Measurements from ENCODE around the gene LRRC75A.
"Not testable (repeated sequence)": the region's sequence is repeated elsewhere in the genome, so short reads cannot be mapped to it uniquely, and the experiment has no call there.

LRRC75A gene

GRCh38 chr17:16428098-16428882 is 63.7 kb downstream of the LRRC75A start:
- DNase-seq, result no peak

- DNase-seq, result no peak
These were observed 65.0 kb downstream of the LRRC75A start for GRCh38 chr17:16427020-16427419.

- DNase-seq, result no peak
These were observed 66.0 kb downstream of the LRRC75A start for GRCh38 chr17:16425698-16426659.

DNA sequence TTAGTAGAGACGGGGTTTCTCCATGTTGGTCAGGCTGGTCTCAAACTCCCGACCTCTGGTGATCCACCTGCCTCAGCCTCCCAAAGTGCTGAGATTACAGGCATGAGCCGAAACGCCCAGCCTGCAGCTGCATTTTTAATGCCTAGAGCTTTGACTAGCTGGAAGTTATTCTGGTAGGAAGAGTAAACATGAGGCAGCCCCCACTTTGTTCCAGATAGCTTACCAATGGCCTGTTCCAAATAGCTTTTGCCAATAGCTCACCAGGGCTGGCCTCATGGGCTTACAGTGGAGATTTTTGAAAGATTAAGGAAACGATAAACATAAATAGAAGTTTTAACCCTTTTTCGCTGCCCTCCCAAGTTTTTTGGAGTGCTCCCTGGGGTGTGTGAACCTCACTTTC is 66.8 kb downstream of the LRRC75A start:
- DNase-seq, result no peak

GRCh38 chr17:16423226-16423872 is 68.6 kb downstream of the LRRC75A start:
- DNase-seq, result no peak

DNA sequence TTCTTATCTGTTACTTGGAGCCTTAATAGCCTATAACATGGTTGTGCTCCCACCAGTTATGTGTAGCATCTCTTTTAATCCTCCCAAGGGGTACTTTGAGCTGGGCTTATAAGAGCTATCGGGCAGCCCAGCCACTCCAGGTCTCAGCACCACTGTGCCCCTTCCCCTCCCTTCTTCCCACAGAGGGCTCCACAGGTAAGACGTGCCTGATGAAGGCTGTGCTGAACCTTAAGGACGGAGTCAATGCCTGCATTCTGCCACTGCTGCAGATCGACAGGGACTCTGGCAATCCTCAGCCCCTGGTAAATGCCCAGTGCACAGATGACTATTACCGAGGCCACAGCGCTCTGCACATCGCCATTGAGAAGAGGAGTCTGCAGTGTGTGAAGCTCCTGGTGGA is 69.6 kb downstream of the LRRC75A start:
- DNase-seq, result no peak

DNA sequence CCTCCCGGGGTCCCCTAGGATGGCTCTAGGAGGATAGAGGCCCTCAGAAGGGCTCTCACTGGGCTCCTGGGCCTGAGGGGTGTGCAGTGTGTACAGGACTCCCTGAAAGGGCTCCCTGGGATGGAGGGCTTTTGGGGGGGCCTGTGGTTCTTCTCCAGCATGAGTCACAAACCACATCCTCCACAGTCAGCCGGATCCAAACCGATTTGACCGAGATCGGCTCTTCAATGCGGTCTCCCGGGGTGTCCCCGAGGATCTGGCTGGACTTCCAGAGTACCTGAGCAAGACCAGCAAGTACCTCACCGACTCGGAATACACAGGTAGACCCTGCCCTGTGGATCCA is 72.1 kb downstream of the LRRC75A start:
- no peak for DNase-seq

GRCh38 chr17:16419074-16419928 is 72.7 kb downstream of the LRRC75A start:
- DNase-seq, result no peak

DNA sequence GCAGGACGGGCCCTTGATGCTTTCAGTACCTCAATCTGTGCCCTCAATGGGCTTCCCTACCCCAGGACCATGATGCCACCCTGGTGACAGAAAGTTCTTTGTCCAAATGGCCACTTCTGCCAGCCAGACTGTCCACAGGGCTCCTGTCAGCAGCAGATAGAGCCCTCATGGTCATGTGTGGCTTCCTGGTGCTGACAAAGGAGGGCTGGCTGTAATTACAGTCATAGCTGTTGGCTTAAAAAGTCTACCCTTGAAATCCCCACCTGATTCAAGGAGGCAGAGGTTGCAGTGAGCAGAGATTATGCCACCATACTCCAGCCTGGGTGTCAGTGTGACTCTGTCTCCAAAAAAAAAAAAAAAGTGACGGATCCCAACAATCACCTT is 73.3 kb downstream of the LRRC75A start:
- DNase-seq, result no peak

- no peak for DNase-seq
These were observed 73.9 kb downstream of the LRRC75A start for GRCh38 chr17:16417896-16418684.

- no peak for DNase-seq
These were observed 74.6 kb downstream of the LRRC75A start for GRCh38 chr17:16417399-16417798.

GRCh38 chr17:16415031-16415924 is 76.7 kb downstream of the LRRC75A start, which contains the start of gene TRPV2:
TSS of gene TRPV2 (plus strand) at chr17:16415571. CDS start at chr17:16417669, 2,098 bp downstream.
- no peak for DNase-seq

DNA sequence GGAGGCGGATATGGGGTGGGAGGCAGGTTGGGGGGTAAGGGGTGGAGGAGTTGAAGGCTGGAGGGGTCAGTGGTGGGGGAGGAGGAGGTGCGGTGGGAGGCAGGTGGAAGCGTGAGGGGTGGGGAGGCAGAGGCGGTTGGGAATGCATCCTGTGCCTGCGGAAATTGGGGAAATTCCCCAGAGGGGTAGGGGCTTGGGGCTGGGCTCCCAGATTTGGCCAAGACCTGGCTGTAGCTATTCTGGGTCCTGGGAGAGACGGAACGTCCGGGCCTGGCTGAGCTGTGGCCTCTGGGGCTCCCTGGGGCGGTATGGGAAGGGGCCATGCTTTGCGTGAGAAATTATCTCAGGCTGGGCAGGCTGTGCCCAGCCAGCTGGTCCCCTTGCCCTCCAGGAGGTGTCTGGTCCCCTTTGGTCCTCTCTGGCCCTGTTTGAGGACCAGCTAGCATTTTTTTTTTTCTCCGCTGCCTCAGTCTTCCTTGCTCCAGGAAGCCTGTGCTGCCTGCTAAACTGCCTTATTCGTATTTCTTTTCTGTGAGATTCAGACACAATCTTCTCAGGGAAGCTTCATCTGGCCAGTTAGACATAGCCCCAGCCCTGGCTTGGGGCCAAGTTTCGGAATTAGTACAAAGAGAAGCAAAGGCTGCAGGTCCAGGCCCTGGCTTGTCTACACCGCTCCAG is 83.9 kb downstream of the LRRC75A start:
- no peak for DNase-seq

DNA sequence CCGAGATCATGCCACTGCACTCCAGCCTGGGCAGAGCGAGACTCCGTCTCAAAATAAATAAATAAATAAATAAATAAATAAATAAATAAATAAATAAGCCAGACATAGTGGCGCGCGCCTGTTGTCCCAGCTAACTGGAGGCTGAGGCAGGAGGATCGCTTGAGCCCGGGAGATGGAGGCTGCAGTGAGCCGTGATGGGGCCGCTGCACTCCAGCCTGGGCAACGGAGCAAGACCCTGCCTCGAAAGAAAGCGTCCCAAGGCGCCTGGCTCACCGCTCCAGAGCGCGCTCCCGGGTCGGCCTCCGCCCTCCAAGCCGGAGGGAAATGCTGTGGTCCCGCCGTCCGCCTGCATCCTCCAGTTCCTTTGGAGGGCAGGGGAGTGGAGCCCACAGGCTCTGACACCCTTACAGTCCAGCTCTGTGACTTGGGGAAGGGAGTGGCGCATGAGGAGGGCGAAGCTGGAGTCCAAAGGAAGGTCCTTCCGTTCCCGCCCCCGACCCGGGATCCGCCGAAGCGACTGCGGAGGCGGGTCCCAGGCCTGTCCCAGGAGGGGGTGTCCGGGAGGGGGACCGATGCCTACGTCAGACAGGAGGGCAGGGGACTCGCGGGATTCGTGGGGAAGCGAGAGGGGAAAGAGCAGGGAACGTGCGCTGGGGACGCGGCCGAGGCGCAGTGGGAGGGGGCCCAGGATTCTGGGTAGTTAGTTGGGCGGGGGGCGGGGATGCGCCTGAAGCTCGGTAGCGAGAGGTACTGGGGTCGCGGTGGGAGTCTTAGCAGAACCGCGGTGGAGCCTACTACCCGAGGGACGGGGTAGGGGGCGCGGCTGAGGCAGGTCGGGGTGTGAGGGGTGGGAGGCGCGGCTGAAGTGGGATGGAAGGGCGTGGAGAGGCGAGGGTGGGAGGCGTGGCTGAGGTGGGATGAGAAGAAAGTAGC is 85.0 kb downstream of the LRRC75A start:
- DNase-seq, result no peak

DNA sequence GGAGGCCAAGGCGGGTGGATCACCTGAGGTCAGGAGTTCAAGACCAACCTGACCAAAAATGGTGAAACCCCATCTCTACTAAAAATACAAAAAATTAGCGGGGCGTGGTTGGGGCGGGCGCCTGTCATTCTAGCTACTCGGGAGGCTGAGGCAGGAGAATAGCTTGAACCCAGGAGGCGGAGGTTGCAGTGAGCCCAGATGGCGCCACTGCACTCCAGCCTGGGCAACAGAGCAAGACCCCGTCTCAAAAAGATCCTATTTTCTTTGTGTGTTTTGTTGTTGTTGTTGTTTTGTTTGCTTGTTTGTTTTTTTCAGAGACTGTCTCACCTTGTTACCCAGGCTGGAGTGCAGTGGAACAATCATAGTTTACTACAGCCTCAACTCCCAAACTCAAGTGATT is 88.1 kb downstream of the LRRC75A start:
- not testable (repeated sequence) for DNase-seq

DNA sequence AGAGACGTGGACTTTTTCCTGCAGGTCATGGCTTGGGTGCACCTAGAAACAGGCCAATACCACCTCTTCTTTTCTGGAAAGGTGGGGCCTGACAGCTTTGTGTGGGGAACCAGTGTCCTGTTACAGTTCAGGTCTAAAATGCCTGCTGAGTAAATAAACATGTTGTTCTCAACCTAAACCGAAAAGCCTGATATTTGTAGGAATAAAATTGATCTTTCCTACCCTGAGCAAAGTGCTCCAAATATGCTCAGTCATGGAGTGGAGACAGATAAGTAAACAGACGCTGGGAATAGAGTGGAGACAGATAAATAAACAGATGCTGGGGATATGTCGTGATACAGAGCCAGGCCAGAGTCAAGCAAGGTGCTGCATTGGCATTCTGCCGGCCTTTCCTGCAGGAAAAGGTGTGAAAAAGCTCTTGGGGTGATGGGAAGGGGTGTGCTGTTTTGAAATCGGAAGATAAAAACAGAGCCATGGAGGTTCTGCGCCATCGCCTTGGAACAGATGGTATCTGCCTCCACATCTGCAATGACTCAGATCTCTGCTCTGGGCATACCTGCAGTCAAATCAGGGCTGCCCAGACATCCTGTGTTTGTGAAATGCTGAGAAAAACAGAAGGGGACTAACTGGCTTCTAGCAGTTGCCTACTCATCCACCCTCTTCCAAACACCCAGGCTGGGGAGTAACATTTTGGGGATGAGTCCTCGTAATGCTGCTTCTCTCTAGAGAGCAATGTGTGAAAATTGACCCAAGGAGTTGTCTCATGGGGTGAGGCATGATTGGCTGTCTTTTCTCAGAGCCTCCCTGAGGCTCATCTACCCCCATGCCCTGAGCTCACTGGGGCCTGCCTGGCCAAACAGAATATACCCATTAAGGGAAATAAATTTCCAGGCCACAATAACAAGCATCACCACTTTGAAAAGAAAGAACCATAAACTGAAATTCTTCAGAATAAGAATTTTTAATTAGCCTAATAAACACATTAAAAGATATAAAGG is 93.4 kb downstream of the LRRC75A start:
- no peak for DNase-seq

- DNase-seq, result not testable (repeated sequence)
These were observed 95.3 kb downstream of the LRRC75A start for GRCh38 chr17:16396693-16397092.
